Keratinocyte (primary cell): Measurements from ENCODE around the gene C3orf49.

Source experiments
- CTCF ChIP-seq, 3 experiments: IDR thresholded peaks in 1 of 3; conservative IDR thresholded peaks in 1 of 3; optimal IDR thresholded peaks in 1 of 3; 2 replicates in 2 of 3; 3 replicates in 1 of 3; pipeline versions ENCODE3 to v1.5.1; 2011; ENCODE audit warnings: low read length in 3 of 3, mild to moderate bottlenecking in 3 of 3, moderate library complexity in 2 of 3, control low read depth in 1 of 3, inconsistent platforms in 1 of 3; ENCODE audit not compliant: insufficient read depth in 2 of 3; ENCODE audit errors: extremely low read depth in 1 of 3
- EZH2 ChIP-seq: IDR thresholded peaks from one replicate; pipeline ENCODE4 v1.6.1; 2012; ENCODE audit warnings: inconsistent platforms, mild to moderate bottlenecking, low read length, moderate library complexity

- TF ChIP-seq CTCF (optimal IDR thresholded peaks at IDR 0.05 in 1 of 3, IDR thresholded peaks at IDR 0.05 in 1 of 3, conservative IDR thresholded peaks at IDR 0.05 in 1 of 3; ENCODE audit: extremely low read depth in 1 of 3, insufficient read depth in 2 of 3, low read length in 3 of 3): no peak
- TF ChIP-seq EZH2: no peak
Measured at GRCh38 chr3:63864008-63864964, 45.2 kb downstream of the C3orf49 start.
